Smooth muscle cell (in vitro differentiated cells): ENCODE data around the gene FRMD8. TPM values are rescaled to one million over a fixed set of nuclear protein-coding genes. Genes with fewer than 3 reads are reported as not detected.

Experiments
- DNase-seq: peaks from one replicate; lab custom pipeline; 2025; ENCODE audit not compliant: unreplicated experiment; lab: John Stamatoyannopoulos, UW
- H2AFZ ChIP-seq: fragments of 200-600 bp; sonication (generic); 2 replicates; pipeline ENCODE4 v1.6.0; 2016; ENCODE audit warnings: antibody characterized with exemption, low read depth, mild to moderate bottlenecking
- H3F3A ChIP-seq: fragments of 200-600 bp; sonication (generic); 2 replicates; pipeline ENCODE4 v1.6.0; 2017; ENCODE audit warnings: antibody characterized with exemption, low read depth
- H3K27ac ChIP-seq: fragments of 200-600 bp; sonication (generic); 2 replicates; pipeline ENCODE4 v1.5.1; 2016; ENCODE audit warnings: low read depth, mild to moderate bottlenecking
- H3K27me3 ChIP-seq: fragments of 200-600 bp; sonication (generic); 2 replicates; pipeline ENCODE4 v1.6.1; 2016; ENCODE audit warnings: low read depth, mild to moderate bottlenecking
- H3K36me3 ChIP-seq: fragments of 200-600 bp; sonication (generic); 2 replicates; pipeline ENCODE4 v1.5.1; 2016; ENCODE audit warnings: low read depth
- H3K4me1 ChIP-seq: fragments of 200-600 bp; sonication (generic); 2 replicates; pipeline ENCODE4 v1.5.1; 2016; ENCODE audit warnings: low read depth
- H3K4me2 ChIP-seq: fragments of 200-600 bp; sonication (generic); 2 replicates; pipeline ENCODE4 v1.6.0; 2016; ENCODE audit warnings: mild to moderate bottlenecking
- H3K4me3 ChIP-seq: fragments of 200-600 bp; sonication (generic); 2 replicates; pipeline ENCODE4 v1.5.1; 2016; ENCODE audit warnings: mild to moderate bottlenecking
- H3K79me2 ChIP-seq: fragments of 200-600 bp; sonication (generic); 2 replicates; pipeline ENCODE4 v1.6.0; 2016; ENCODE audit warnings: low read depth, mild to moderate bottlenecking
- H3K9ac ChIP-seq: fragments of 200-600 bp; sonication (generic); 2 replicates; pipeline ENCODE4 v1.6.0; 2016; ENCODE audit warnings: low read depth
- H3K9me3 ChIP-seq: fragments of 200-600 bp; sonication (generic); replicated peaks from 2 replicates; pipeline ENCODE4 v1.5.1; 2016; ENCODE audit warnings: low read depth
- H4K20me1 ChIP-seq: fragments of 200-600 bp; sonication (generic); 2 replicates; pipeline ENCODE4 v1.6.0; 2016; ENCODE audit warnings: low read depth
- CTCF ChIP-seq: fragments of 200-600 bp; sonication (generic); IDR thresholded peaks from 2 replicates; pipeline ENCODE4 v1.5.1; 2017; ENCODE audit warnings: borderline replicate concordance, mild to moderate bottlenecking, antibody characterized with exemption; ENCODE audit not compliant: insufficient read depth, poor library complexity, severe bottlenecking
- WGBS: methylation state at CpG from one replicate; pipeline ENCODE4 v1.1.7; 2016; ENCODE audit warnings: low lambda C conversion rate; 5-methylcytosine and 5-hydroxymethylcytosine counted together
- polyA plus RNA-seq: library from polyadenylated mRNA; unstranded; fragments of >200 nt; fragmentation: Nextera tagmentation; extraction: Ambion mirVana; gene quantifications from 2 replicates; pipeline ENCODE4 v1.2.1, GENCODE V29; 2016
- total RNA-seq: library from RNA; depleted of rRNA; stranded (reverse); fragments of >200 nt; gene quantifications from 2 replicates; pipeline ENCODE4 v1.2.3, GENCODE V29; 2014

Gene FRMD8
- total and polyA plus RNA-seq, 2 experiments from 2014 or later: 16.7 to 37.8 TPM

GRCh38 chr11:65402790-65403189 lies 16.4 kb downstream of the FRMD8 start:
- Histone ChIP-seq H3K9ac (no peak overlapping the region), H3K27me3 (no peaks in the 10 kb centered on the region), H3K27ac (no peak overlapping the region), H3K36me3 (peaks cover 4% of the 10 kb centered on the region), H2AFZ (no peak overlapping the region), H3K79me2 (no peaks in the 10 kb centered on the region), H3K4me1 (no peaks in the 10 kb centered on the region), H3K9me3 (no peaks in the 10 kb centered on the region), H3F3A (no peaks in the 10 kb centered on the region), H3K4me2 (no peak overlapping the region), H4K20me1 (peaks cover 34% of the 10 kb centered on the region), H3K4me3 (no peak overlapping the region)
- DNase-seq: no peak
- WGBS: 100% methylated on average over 2 of the region's 2 CpGs
- TF ChIP-seq CTCF: no peak

- no peaks in the 10 kb centered on the region for H3K27me3 ChIP-seq
- H3K4me2 ChIP-seq: no peak overlapping the region
- H3K79me2 ChIP-seq: no peaks in the 10 kb centered on the region
- peaks cover 4% of the 10 kb centered on the region for H3K36me3 ChIP-seq
- no peak overlapping the region for H2AFZ ChIP-seq
- no peak overlapping the region for H3K4me3 ChIP-seq
- H3F3A ChIP-seq: no peaks in the 10 kb centered on the region
- 96% methylated on average over 12 of the region's 12 CpGs for WGBS
- DNase-seq: no peak
- H3K9me3 ChIP-seq: no peaks in the 10 kb centered on the region
- no peaks in the 10 kb centered on the region for H3K4me1 ChIP-seq
- no peak overlapping the region for H3K9ac ChIP-seq
- no peak overlapping the region for H3K27ac ChIP-seq
- TF ChIP-seq CTCF: no peak
- H4K20me1 ChIP-seq: peaks cover 29% of the 10 kb centered on the region
Measured at GRCh38 chr11:65403607-65404121, 17.2 kb downstream of the FRMD8 start.

- Histone ChIP-seq H3K36me3 (peaks cover 4% of the 10 kb centered on the region), H4K20me1 (peaks cover 29% of the 10 kb centered on the region)
Measured at GRCh38 chr11:65404210-65404609, 17.8 kb downstream of the FRMD8 start.

More at GRCh38 chr11:65404210-65404609, 17.8 kb downstream of the FRMD8 start:
- Histone ChIP-seq H3K9me3 (no peaks in the 10 kb centered on the region), H3K9ac (no peak overlapping the region), H3K4me3 (no peak overlapping the region), H3F3A (no peaks in the 10 kb centered on the region), H2AFZ (no peak overlapping the region), H3K27me3 (no peaks in the 10 kb centered on the region), H3K27ac (no peak overlapping the region), H3K79me2 (no peaks in the 10 kb centered on the region), H3K4me1 (no peaks in the 10 kb centered on the region), H3K4me2 (no peak overlapping the region)
- no peak for TF ChIP-seq CTCF
- 96% methylated on average over 13 of the region's 13 CpGs for WGBS
- no peak for DNase-seq
